Fibroblast of pulmonary artery (primary cell): ENCODE data around the gene PHF21A.
"Not testable (repeated sequence)": the region's sequence is repeated elsewhere in the genome, so short reads cannot be mapped to it uniquely, and the experiment has no call there.

Experiments used
- DNase-seq: peaks from one replicate; pipeline ENCODE4 v3.0.0-alpha.2; 2010; ENCODE audit warnings: low read depth
- H3K4me3 ChIP-seq: replicated peaks from 2 replicates; pipeline ENCODE4 v1.5.1; 2011; ENCODE audit warnings: low read depth, mild to moderate bottlenecking, control low read depth, low read length, moderate library complexity
- TF ChIP-seq, protein P1 (sequence below): IDR thresholded peaks from 2 replicates; pipeline ENCODE4 v1.5.1; 2011; ENCODE audit warnings: mild to moderate bottlenecking, control low read depth, low read length, inconsistent platforms; ENCODE audit errors: missing control alignments

The PHF21A gene

DNA sequence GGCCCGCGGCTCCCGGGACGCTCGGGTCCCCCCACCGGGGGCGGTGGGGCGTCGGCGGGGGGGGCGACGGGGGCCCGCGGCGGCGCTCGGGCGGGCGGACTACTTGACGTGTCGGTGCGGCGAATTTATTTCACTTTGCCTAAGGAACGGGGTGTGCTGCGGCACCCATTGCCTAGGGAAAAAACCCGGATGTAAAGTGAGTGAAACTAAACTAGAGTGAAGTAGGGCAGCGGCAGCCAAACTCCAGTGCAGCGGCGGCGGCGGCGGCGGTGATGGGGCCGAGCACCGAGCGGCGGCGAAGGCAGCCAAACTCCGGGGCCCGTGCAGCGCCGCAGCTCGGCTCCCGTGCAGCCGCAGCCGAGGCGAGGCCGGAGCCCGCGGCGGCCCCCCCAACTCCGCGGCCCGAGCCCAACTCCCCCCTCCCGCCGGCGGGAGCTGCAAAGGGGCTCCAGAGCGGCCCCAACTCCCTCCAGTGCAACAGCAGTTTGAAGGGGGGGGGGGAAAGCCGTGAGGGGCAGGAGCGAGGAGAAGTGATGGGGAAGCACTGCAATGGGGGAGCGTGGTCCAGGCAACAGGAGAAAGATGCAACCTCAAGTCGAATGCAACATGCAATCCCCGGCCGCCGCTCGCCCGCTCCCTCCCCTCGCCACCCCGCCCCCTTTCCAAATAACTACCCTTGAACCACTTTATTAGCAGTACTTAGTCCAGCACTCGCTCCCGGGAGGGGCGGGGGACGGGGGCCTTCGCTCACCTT, 647 bp upstream of the PHF21A start:
- TF ChIP-seq, protein P1, sequence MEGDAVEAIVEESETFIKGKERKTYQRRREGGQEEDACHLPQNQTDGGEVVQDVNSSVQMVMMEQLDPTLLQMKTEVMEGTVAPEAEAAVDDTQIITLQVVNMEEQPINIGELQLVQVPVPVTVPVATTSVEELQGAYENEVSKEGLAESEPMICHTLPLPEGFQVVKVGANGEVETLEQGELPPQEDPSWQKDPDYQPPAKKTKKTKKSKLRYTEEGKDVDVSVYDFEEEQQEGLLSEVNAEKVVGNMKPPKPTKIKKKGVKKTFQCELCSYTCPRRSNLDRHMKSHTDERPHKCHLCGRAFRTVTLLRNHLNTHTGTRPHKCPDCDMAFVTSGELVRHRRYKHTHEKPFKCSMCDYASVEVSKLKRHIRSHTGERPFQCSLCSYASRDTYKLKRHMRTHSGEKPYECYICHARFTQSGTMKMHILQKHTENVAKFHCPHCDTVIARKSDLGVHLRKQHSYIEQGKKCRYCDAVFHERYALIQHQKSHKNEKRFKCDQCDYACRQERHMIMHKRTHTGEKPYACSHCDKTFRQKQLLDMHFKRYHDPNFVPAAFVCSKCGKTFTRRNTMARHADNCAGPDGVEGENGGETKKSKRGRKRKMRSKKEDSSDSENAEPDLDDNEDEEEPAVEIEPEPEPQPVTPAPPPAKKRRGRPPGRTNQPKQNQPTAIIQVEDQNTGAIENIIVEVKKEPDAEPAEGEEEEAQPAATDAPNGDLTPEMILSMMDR, result no peak
- H3K4me3 ChIP-seq, result peak overlapping the region; percentile 70
- peak; percentile 94 for DNase-seq

DNA sequence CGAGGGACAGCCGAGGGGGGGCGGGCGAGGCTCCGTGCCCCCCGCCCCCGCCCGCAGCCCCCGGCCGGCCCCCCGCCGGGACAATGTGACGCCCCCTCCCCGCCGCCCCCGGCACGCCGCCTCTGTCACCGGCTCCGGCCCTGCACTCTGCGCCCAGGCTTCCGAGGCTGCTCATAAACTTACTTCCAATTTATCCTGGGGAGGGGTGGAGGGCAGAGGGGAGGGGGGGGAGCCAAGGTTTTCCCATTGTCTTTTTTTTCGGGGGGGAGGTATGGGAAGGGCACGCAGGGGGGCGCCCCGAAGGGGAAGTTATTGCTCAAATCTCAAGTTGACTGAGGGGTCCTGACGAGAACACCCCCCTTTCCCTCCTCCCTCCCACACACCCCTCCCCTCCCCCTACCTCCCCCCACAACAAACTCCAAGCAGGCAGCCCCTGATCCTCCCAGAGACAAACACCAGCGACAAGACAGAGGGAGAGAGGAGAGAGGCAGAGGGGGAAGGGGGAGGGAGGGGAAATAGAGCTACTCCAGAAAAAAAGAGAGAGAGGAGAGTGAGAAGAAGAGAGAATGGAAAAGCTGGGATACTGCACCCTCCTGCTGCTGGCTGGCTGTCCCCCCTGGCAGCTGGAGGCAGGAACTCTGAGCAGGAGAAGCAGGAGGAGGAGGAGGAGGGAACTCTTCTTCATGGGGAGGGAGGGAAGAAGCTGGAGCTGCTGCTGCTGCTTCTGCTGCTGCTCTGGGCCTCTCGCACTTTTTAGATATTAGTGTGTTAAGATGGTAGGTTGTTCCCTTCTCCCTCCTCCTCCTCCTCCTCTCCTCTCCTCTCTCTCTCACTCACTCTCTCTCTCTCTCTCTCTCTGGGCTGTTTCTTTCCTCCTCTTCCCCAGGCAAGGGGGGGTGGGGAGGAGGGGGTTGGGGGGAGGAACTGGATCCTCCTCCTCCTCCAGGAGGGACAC, 631 bp downstream of the PHF21A start:
- H3K4me3 ChIP-seq, result peak overlapping the region; percentile 82
- peak; percentile 83 for DNase-seq
- TF ChIP-seq, protein P1, result no peak

DNA sequence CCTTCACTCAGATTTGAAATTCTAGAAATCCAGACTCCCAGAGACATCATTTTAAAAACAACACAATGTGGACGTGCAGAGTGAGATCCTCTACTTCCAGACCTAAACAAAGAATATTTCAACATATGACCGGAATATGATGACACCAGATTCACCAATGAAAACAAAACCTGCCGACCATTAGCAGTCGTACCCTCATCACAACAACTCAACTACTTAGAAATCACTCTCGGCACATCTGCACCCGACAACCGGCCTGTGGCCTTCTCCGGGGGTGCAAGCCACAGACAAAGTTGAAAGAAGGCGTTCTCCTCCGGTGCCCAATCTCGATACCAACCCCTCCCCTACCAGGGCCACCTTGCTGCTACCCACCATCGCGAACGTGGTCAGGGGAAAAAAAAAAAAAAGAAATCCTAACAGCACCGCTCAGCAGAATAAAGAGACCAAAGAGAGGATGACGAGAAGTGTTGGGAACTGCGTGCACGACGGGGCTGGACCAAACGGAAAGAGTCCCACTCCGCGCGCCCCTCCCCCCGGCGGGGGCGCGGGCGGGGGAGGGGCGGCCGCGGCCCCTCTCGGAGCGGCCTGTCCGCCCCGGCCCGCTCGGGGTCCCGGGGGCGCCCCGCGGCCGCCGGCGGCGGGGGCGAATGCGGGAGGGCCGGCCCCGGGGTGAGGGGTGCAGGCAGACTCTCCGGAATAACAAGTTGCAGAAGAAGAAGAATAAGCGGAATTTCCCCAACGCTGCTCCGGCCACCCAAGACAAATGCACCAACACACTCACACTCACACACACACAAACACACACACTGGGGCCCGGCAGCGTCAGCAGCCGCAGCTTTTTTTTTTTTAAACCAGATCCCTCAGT, 1.7 kb downstream of the PHF21A start:
- peak overlapping the region; percentile 82 for H3K4me3 ChIP-seq
- DNase-seq, result peak; percentile 83
- TF ChIP-seq, protein P1, result no peak

DNA sequence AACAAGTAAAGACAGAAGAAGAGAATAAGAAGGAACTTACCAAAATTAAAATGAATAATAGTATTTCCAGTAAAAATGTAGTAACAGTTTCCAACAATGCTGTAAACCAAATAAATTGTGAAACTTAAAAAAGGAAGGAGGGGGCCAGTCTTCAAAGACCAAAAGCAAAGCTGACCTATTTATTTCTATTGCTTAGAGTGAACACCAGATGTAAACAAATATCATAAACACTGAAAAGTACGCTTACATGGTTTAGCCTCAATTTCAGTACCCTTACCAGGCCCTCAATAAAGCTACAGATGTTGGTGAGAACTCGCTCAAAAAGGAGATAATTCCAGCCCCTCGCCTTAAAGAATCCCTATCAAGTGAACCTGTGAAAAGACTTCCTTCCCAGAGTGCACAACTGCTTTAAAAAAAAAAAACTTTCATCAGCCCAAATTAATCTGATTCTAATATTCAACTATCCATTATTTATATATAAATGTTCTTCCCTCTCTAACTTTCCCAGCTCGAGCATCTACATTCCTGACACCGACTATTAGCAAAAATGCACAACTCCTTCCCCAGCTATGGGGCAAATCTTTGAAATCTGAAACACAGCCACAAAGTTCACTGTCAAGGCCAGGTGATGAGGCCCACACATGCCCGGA, 2.4 kb downstream of the PHF21A start:
- no peak for DNase-seq
- H3K4me3 ChIP-seq, result peak overlapping the region; percentile 82
- TF ChIP-seq, protein P1, result no peak

DNA sequence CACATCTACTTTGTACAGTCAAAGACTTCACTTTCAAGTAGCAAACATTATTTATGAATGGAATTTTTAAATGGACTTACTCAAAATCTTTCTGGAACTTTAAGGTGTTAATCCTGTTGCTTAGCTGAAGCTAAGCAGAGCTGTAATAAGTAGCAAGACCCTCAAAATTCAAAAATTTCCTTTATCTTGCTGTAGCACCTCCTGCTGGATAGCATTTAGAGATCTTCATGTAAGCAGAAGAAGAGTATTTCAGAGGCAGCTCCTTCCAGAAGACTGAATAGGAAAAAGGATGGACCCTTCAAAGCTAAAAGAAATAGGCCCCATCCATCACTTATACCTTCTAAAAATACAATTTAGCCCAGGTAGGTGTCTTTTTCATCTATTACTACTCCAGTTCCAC, 3.4 kb downstream of the PHF21A start:
- TF ChIP-seq, protein P1, result peak; percentile 45
- peak overlapping the region; percentile 82 for H3K4me3 ChIP-seq
- peak; percentile 21 for DNase-seq

DNA sequence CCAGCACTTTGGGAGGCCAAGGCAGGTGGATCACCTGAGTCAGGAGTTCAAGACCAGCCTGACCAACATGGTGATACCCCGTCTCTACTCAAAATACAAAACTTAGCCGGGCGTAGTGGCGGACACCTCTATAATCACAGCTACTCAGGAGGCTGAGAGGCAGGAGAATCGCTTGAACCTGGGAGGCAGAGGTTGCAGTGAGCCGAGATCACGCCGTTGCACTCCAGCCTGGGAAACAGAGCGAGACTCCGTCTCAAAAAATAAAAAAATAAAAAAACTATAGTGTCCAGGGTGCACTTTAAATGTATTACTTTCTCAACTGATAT, 4.6 kb downstream of the PHF21A start:
- not testable (repeated sequence) for H3K4me3 ChIP-seq

More for the DNA sequence above, 4.6 kb downstream of the PHF21A start:
- DNase-seq, result not testable (repeated sequence)
